Measurements from ENCODE around the gene TOMT. TPM values are rescaled to one million over a fixed set of nuclear protein-coding genes. Genes with fewer than 3 reads are reported as not detected.

The TOMT gene
- total RNA-seq, 1 experiment from 2014 or later = not detected

GRCh38 chr11:72081821-72082453 is 23.8 kb upstream of the TOMT start:
- Histone ChIP-seq H3K4me1 (ENCODE audit: control insufficient read depth in 1 of 2, insufficient read depth in 2 of 2, low read length in 2 of 2) (peaks cover 2 to 27% of the 10 kb centered on the region in 2 experiments; a peak in 3 of 4 replicates), H3K9me3 (ENCODE audit: control insufficient read depth in 1 of 2, insufficient read depth in 1 of 2, low read depth in 1 of 2, low read length in 2 of 2) (no peaks in the 10 kb centered on the region), H3K79me2 (ENCODE audit: insufficient read depth, low read length) (peaks cover 32% of the 10 kb centered on the region), H3K4me3 (replicated peaks in 1 of 2; ENCODE audit: low read depth in 1 of 2, low read length in 2 of 2) (no peak overlapping the region), H3K9me2 (ENCODE audit: insufficient read depth) (no peaks in the 10 kb centered on the region), H3K36me3 (ENCODE audit: control insufficient read depth in 1 of 2, insufficient read depth in 2 of 2, low read length in 2 of 2) (no peaks in the 10 kb centered on the region), H3K27ac (ENCODE audit: low read depth, low read length) (no peak overlapping the region), H4K20me1 (ENCODE audit: insufficient read depth) (no peaks in the 10 kb centered on the region; the same call in 1 of the 2 replicates), H3K4me2 (ENCODE audit: low read length) (peak overlapping the region; percentile 90), H3K27me3 (ENCODE audit: insufficient read depth, low read length) (no peaks in the 10 kb centered on the region), H3K9ac (ENCODE audit: low read length) (no peak overlapping the region), H2AFZ (ENCODE audit: low read depth, low read length, poor library complexity, severe bottlenecking) (no peak overlapping the region)
- RAD21 ChIA-PET (ENCODE audit: low non-redundant PET in 1 of 2, low total read pairs in 2 of 2, uncharacterized antibody in 2 of 2, unreplicated experiment in 2 of 2) = no interaction called here
- TF ChIP-seq ZFX (IDR thresholded peaks at IDR 0.05) = no peak
- TF ChIP-seq RAD21 (IDR thresholded peaks at IDR 0.05; ENCODE audit: low read depth) = no peak
- no peak for TF ChIP-seq ZBTB33 (IDR thresholded peaks at IDR 0.05; ENCODE audit: extremely low read depth, insufficient replicate concordance, low read length)
- no peak for TF ChIP-seq FOSL1 (IDR thresholded peaks at IDR 0.05; ENCODE audit: low read depth)
- TF ChIP-seq MAX (IDR thresholded peaks at IDR 0.05) = no peak
- TF ChIP-seq CTCF (IDR thresholded peaks at IDR 0.05 in 2 of 3, conservative IDR thresholded peaks at IDR 0.05 in 1 of 3; ENCODE audit: borderline replicate concordance in 1 of 3, insufficient read depth in 1 of 3, low read depth in 2 of 3, low read length in 2 of 3) = no peak
- TF ChIP-seq SIN3A (IDR thresholded peaks at IDR 0.05; ENCODE audit: low read depth) = no peak
- no TSS peak for BruUV-seq (replicated peaks)
- DNase-seq (ENCODE audit: low read depth, low spot score) = no peak
- intact Hi-C loops (cut with micrococcal nuclease) = no loop called here
- ATAC-seq = no peak
- POLR2A ChIA-PET = interaction anchor here (0.9 kb wide), 1 partner anchor 60 kb away, joined by 4 read pairs; no protein-coding TSS in a partner anchor
- CTCF ChIA-PET = interaction anchor here (1.8 kb wide), 1 partner anchor 57 kb away, joined by 6 read pairs; no protein-coding TSS in a partner anchor

All from HCT116 (cell line).